H1 (cell line): Measurements from ENCODE around the gene PTPRG. TPM values are rescaled to one million over a fixed set of nuclear protein-coding genes. Genes with fewer than 3 reads are reported as not detected.

Experiments
- CTBP2 ChIP-seq: IDR thresholded peaks from 2 replicates; pipeline ENCODE4 v1.7.0; 2011; ENCODE audit warnings: borderline replicate concordance, mild to moderate bottlenecking, moderate library complexity, mixed read lengths, low read length; ENCODE audit not compliant: insufficient read depth, insufficient read length
- NANOG ChIP-seq: IDR thresholded peaks from 2 replicates; pipeline ENCODE4 v1.6.1; 2011; ENCODE audit warnings: low read length, low read depth, mild to moderate bottlenecking, inconsistent platforms; ENCODE audit not compliant: insufficient read depth, poor library complexity, severe bottlenecking
- NRF1 ChIP-seq: IDR thresholded peaks from 2 replicates; pipeline ENCODE4 v1.6.1; 2011; ENCODE audit warnings: mild to moderate bottlenecking, low read depth, low read length, improper control_type of control experiment
- SP1 ChIP-seq: IDR thresholded peaks from 2 replicates; pipeline ENCODE4 v1.6.1; 2011; ENCODE audit warnings: low read depth, low read length
- SRF ChIP-seq: IDR thresholded peaks from 2 replicates; pipeline ENCODE4 v1.6.1; 2011; ENCODE audit warnings: mild to moderate bottlenecking, low read depth, low read length, moderate library complexity
- TAF1 ChIP-seq: IDR thresholded peaks from 2 replicates; pipeline ENCODE4 v1.6.1; 2011; ENCODE audit warnings: mild to moderate bottlenecking, low read depth, low read length
- polyA plus RNA-seq, 7 experiments: library from polyadenylated mRNA; depleted of rRNA in 3 of 7; stranded (reverse) in 5 of 7; unstranded in 2 of 7; fragments of >200 nt in 5 of 7; fragments of 200-250 nt in 2 of 7; gene quantifications; 1 replicate in 5 of 7; 2 replicates in 1 of 7; 4 replicates in 1 of 7; pipeline versions ENCODE4 v1.2.1 to v1.2.3, GENCODE V29; 2011 to 2013; ENCODE audit warnings: missing spikeins in 2 of 7, mixed read lengths in 2 of 7
- total RNA-seq: library from RNA; stranded (reverse); fragmentation: NEBNext Ultra II Directional; extraction: Animal tissue kit (Norgen Biotek cat#: 25700); gene quantifications from 2 replicates; pipeline ENCODE4 v1.2.1, GENCODE V29; 2021
- TF ChIP-seq, protein P1 (sequence below): IDR thresholded peaks from 2 replicates; pipeline ENCODE4 v1.6.1; 2012; ENCODE audit warnings: inconsistent platforms
- TF ChIP-seq, protein P2 (sequence below): fragments of 300-600 bp; sonication (generic); IDR thresholded peaks from 2 replicates; pipeline ENCODE4 v1.7.1; 2012; ENCODE audit warnings: low read length, moderate library complexity, mild to moderate bottlenecking, inconsistent platforms; ENCODE audit not compliant: insufficient replicate concordance

PTPRG gene
- total and polyA plus RNA-seq, 2 of the 8 experiments (the other 6 are each of a cell fraction or from before 2014, with no cell fraction given) = 23.3 to 96.2 TPM

DNA sequence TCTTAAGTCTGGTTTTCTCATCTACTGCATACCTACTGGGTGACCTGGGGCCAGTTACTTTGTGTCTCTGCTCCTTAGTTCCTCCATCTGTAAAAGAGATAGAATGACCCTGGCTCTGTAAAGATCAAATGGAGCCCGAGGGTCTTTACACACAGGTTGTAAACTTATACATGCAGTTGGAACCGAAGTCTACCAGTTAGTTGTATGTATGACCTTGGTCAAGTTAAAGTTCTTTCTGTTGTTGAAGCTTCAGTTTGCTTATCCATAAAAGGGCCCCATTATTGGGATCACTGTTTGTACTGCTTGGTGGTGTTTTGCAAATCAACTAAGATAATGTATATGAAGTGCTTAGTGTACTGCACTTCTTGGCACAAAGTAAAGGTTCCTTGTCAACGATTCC is 186.9 kb downstream of the PTPRG start (continued):
- TF ChIP-seq SRF = no peak
- no peak for TF ChIP-seq CTBP2
- no peak for TF ChIP-seq NANOG
- no peak for TF ChIP-seq NRF1
- TF ChIP-seq, protein P1, sequence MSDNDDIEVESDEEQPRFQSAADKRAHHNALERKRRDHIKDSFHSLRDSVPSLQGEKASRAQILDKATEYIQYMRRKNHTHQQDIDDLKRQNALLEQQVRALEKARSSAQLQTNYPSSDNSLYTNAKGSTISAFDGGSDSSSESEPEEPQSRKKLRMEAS = no peak
- TF ChIP-seq SP1 = no peak
- TF ChIP-seq TAF1 = no peak
- TF ChIP-seq, protein P2, sequence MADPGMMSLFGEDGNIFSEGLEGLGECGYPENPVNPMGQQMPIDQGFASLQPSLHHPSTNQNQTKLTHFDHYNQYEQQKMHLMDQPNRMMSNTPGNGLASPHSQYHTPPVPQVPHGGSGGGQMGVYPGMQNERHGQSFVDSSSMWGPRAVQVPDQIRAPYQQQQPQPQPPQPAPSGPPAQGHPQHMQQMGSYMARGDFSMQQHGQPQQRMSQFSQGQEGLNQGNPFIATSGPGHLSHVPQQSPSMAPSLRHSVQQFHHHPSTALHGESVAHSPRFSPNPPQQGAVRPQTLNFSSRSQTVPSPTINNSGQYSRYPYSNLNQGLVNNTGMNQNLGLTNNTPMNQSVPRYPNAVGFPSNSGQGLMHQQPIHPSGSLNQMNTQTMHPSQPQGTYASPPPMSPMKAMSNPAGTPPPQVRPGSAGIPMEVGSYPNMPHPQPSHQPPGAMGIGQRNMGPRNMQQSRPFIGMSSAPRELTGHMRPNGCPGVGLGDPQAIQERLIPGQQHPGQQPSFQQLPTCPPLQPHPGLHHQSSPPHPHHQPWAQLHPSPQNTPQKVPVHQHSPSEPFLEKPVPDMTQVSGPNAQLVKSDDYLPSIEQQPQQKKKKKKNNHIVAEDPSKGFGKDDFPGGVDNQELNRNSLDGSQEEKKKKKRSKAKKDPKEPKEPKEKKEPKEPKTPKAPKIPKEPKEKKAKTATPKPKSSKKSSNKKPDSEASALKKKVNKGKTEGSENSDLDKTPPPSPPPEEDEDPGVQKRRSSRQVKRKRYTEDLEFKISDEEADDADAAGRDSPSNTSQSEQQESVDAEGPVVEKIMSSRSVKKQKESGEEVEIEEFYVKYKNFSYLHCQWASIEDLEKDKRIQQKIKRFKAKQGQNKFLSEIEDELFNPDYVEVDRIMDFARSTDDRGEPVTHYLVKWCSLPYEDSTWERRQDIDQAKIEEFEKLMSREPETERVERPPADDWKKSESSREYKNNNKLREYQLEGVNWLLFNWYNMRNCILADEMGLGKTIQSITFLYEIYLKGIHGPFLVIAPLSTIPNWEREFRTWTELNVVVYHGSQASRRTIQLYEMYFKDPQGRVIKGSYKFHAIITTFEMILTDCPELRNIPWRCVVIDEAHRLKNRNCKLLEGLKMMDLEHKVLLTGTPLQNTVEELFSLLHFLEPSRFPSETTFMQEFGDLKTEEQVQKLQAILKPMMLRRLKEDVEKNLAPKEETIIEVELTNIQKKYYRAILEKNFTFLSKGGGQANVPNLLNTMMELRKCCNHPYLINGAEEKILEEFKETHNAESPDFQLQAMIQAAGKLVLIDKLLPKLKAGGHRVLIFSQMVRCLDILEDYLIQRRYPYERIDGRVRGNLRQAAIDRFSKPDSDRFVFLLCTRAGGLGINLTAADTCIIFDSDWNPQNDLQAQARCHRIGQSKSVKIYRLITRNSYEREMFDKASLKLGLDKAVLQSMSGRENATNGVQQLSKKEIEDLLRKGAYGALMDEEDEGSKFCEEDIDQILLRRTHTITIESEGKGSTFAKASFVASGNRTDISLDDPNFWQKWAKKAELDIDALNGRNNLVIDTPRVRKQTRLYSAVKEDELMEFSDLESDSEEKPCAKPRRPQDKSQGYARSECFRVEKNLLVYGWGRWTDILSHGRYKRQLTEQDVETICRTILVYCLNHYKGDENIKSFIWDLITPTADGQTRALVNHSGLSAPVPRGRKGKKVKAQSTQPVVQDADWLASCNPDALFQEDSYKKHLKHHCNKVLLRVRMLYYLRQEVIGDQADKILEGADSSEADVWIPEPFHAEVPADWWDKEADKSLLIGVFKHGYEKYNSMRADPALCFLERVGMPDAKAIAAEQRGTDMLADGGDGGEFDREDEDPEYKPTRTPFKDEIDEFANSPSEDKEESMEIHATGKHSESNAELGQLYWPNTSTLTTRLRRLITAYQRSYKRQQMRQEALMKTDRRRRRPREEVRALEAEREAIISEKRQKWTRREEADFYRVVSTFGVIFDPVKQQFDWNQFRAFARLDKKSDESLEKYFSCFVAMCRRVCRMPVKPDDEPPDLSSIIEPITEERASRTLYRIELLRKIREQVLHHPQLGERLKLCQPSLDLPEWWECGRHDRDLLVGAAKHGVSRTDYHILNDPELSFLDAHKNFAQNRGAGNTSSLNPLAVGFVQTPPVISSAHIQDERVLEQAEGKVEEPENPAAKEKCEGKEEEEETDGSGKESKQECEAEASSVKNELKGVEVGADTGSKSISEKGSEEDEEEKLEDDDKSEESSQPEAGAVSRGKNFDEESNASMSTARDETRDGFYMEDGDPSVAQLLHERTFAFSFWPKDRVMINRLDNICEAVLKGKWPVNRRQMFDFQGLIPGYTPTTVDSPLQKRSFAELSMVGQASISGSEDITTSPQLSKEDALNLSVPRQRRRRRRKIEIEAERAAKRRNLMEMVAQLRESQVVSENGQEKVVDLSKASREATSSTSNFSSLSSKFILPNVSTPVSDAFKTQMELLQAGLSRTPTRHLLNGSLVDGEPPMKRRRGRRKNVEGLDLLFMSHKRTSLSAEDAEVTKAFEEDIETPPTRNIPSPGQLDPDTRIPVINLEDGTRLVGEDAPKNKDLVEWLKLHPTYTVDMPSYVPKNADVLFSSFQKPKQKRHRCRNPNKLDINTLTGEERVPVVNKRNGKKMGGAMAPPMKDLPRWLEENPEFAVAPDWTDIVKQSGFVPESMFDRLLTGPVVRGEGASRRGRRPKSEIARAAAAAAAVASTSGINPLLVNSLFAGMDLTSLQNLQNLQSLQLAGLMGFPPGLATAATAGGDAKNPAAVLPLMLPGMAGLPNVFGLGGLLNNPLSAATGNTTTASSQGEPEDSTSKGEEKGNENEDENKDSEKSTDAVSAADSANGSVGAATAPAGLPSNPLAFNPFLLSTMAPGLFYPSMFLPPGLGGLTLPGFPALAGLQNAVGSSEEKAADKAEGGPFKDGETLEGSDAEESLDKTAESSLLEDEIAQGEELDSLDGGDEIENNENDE = no peak
